Measurements from ENCODE around the gene LMF1. TPM values are rescaled to one million over a fixed set of nuclear protein-coding genes. Genes with fewer than 3 reads are reported as not detected.
A peak's percentile ranks its signal among the peaks of the same experiment; 100 is the strongest.

Gene LMF1
- polyA plus RNA-seq, 1 donor from 2014 or later: 16.2 TPM

GRCh38 chr16:979859-980594 is 9.2 kb upstream of the LMF1 start:
- H3K36me3 ChIP-seq (ENCODE audit: insufficient read depth, low read length): no peaks in the 10 kb centered on the region
- no peak overlapping the region for H2AFZ ChIP-seq (ENCODE audit: low read depth, low read length)
- peaks cover 29% of the 10 kb centered on the region for H3K27me3 ChIP-seq (ENCODE audit: insufficient read depth, low read depth, low read length)
- no peak overlapping the region for H3K4me2 ChIP-seq (ENCODE audit: low read length)
- H3K9ac ChIP-seq (ENCODE audit: low read length): peak overlapping the region; percentile 60
- no peaks in the 10 kb centered on the region for H3K9me2 ChIP-seq (ENCODE audit: insufficient read depth, low read length)
- no peaks in the 10 kb centered on the region for H3F3A ChIP-seq (ENCODE audit: insufficient read depth, low read length, poor library complexity, severe bottlenecking)
- TF ChIP-seq SMC3 (conservative IDR thresholded peaks at IDR 0.05; ENCODE audit: poor library complexity) (no peak), REST (IDR thresholded peaks at IDR 0.05; ENCODE audit: borderline replicate concordance) (no peak), EZH2 (IDR thresholded peaks at IDR 0.05; ENCODE audit: borderline replicate concordance, insufficient read depth, low read length, poor library complexity, severe bottlenecking) (no peak), RAD21 (conservative IDR thresholded peaks at IDR 0.05) (no peak), POLR2AphosphoS5 (IDR thresholded peaks at IDR 0.05) (no peak), MXI1 (conservative IDR thresholded peaks at IDR 0.05; ENCODE audit: poor library complexity, severe bottlenecking) (no peak), EP300 (conservative IDR thresholded peaks at IDR 0.05; ENCODE audit: poor library complexity, severe bottlenecking) (no peak), TAF1 (IDR thresholded peaks at IDR 0.05; ENCODE audit: low read depth) (no peak), CTCF (IDR thresholded peaks at IDR 0.05; ENCODE audit: poor library complexity, severe bottlenecking) (no peak)
- H3K27ac ChIP-seq (ENCODE audit: low read length): no peak overlapping the region
- H3K9me3 ChIP-seq (ENCODE audit: low read length): no peaks in the 10 kb centered on the region
- H4K20me1 ChIP-seq (ENCODE audit: insufficient read depth): no peaks in the 10 kb centered on the region
- peak overlapping the region; percentile 63 for H3K4me3 ChIP-seq (ENCODE audit: low read length)
- no peaks in the 10 kb centered on the region for H3K79me2 ChIP-seq (replicated peaks; ENCODE audit: insufficient read depth, low read length)

- peak overlapping the region; percentile 63 for H3K4me3 ChIP-seq (ENCODE audit: low read length)
- H3K27ac ChIP-seq (ENCODE audit: low read length): no peak overlapping the region
- H3K79me2 ChIP-seq (replicated peaks; ENCODE audit: insufficient read depth, low read length): no peaks in the 10 kb centered on the region
- no peak overlapping the region for H3K4me2 ChIP-seq (ENCODE audit: low read length)
- no peak overlapping the region for H3K9ac ChIP-seq (ENCODE audit: low read length)
- no peaks in the 10 kb centered on the region for H3F3A ChIP-seq (ENCODE audit: insufficient read depth, low read length, poor library complexity, severe bottlenecking)
- no peaks in the 10 kb centered on the region for H3K36me3 ChIP-seq (ENCODE audit: insufficient read depth, low read length)
- no peaks in the 10 kb centered on the region for H4K20me1 ChIP-seq (ENCODE audit: insufficient read depth)
- H3K9me3 ChIP-seq (ENCODE audit: low read length): no peaks in the 10 kb centered on the region
- no peak for TF ChIP-seq CTCF (IDR thresholded peaks at IDR 0.05; ENCODE audit: poor library complexity, severe bottlenecking)
- no peak for TF ChIP-seq TAF1 (IDR thresholded peaks at IDR 0.05; ENCODE audit: low read depth)
- TF ChIP-seq SMC3 (conservative IDR thresholded peaks at IDR 0.05; ENCODE audit: poor library complexity): no peak
- TF ChIP-seq EP300 (conservative IDR thresholded peaks at IDR 0.05; ENCODE audit: poor library complexity, severe bottlenecking): no peak
- TF ChIP-seq REST (IDR thresholded peaks at IDR 0.05; ENCODE audit: borderline replicate concordance): no peak
- no peak for TF ChIP-seq MXI1 (conservative IDR thresholded peaks at IDR 0.05; ENCODE audit: poor library complexity, severe bottlenecking)
- H3K9me2 ChIP-seq (ENCODE audit: insufficient read depth, low read length): no peaks in the 10 kb centered on the region
- no peak overlapping the region for H2AFZ ChIP-seq (ENCODE audit: low read depth, low read length)
- H3K27me3 ChIP-seq (ENCODE audit: insufficient read depth, low read depth, low read length): peaks cover 29% of the 10 kb centered on the region
Observed at GRCh38 chr16:979147-979546, 8.4 kb upstream of the LMF1 start.

Measured in neural cell (in vitro differentiated cells).